HG03025 (cell line): ENCODE results near the gene KTN1.

ENCODE experiments used
- ATAC-seq: cut with Tn5 transposase; IDR thresholded peaks from one replicate; pipeline ENCODE4 v1.9.1; 2021; ENCODE audit warnings: mild to moderate bottlenecking, moderate library complexity; ENCODE audit not compliant: unreplicated experiment, low FRiP score

KTN1 gene

DNA sequence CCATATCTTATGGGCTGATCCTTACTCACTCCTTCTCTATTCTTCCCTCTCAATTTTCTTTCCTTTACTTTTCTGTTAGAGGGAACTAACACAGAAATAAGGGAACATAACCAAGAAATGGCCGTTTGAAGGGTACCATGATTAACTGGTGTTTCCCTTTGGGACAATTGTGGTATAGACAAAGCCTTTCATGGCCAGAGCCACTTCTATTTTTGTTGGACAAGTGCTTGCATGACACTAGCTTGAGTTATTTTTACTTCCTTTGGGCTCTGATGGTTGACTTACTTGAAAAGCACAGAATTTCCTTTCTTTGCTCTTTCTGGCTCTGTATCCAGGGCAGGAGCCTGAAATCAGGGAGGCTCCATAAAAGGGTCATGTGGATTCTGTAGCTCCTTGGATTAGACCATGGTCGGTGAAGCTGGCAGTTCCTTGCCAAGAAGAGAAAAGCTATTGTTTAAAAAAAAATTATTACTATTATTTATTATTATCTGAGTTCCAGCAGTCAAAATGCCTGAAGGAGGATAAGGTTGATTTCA, 130.6 kb downstream of the KTN1 start:
- no peak for ATAC-seq

DNA sequence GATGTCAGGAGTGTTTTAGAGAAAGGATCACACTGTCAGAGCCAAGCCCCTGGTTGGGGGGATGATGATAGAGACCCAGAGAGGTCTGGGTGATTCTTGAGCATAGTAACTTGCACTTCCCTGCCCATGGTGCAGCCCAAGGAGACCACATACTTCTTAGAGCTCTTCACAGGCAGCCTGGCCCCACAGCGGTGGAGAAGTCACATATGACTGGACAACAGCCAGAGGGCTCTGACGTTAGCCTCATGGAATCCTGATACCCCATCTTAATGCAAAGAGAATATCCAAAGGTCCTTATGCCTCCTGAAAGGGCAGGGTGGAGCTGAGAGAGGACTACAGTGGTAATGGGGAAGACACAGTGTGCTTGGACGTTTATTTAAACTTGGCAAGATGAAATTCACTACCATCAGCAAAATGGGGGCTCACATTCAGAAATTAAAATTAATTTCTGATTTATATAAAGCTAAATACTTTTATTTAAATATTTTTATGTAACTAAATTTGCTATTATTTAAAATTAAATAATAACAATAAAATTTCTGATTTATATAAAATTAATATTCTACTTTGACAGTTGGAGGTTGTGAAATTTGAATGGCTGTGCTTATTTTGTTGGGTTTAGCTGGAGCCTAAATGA, 131.3 kb downstream of the KTN1 start:
- ATAC-seq: no peak

DNA sequence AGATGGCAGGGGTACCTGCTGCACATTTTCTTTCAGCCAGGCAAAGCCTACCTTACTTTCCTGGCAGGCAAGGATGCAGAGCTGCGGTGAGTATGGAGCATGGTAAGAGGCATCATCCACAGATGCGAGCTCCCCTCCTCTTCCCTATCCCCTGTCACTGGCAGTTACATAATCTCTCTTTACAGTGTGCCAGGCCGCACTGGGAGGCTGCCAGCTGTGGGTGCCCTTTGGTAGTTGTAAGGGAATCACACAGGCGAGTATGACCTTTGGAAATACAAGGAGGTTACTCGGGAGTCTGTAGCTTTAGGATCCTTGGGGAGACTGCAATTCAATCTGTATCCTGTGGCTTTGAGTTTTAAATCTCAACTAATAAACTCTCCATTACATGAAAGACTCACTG, 132.5 kb downstream of the KTN1 start:
- no peak for ATAC-seq

DNA sequence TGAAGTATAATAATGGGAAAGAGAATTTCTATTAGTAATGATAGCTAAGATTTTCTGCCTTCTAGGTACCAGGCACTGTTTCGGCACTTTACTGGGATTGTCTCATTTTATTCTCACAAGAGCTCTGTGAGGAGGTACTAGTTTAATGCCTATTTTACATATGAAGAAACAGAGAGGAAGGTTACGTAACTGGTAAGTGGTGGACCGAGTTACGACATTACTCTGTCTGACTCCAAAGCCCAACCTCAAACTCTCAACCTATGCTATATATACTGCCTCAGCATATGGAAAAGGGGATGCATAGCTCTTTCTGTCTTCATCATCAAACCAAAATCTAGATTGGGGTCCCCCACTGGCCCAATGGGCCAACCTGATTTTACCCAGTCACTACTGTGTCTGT, 133.5 kb downstream of the KTN1 start:
- no peak for ATAC-seq

DNA sequence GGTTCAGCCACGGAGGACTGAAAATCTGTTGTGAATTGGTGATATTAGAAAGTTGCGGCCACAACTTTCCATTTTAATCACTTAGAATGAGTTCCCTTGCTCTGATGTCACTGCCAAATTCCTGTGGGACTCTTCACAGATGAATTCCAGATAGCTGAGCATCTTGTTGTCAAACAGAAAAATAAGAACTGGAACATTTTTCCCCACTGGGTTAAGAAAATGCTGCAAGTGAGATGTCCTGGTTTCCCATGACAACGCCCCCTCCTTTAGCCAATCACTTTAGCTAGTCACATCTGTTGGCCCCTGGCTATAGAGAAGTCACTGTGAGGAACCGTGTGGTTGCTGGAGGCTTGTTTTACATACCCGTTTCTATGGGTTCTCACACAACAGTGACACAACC, 135.9 kb downstream of the KTN1 start:
- peak; percentile 87 for ATAC-seq

DNA sequence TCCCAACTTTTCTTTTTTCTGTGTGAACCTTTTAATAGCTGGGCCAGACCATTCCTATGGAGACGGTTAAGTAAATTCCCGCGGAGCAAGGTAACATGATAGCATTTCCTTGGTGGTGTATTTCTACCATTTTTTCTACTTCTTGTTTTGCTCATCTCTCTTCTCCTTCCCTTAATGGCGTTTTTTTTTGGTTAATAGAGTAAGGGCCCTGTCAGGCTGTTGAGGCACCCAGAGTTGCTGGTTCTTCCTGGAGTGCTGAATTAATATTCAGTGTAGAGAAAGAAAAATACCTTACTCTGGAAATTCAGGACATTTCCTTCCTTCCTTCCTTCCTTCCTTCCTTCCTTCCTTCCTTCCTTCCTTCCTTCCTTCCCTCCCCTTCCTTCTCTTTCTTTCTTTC, 137.6 kb downstream of the KTN1 start:
- no peak for ATAC-seq

DNA sequence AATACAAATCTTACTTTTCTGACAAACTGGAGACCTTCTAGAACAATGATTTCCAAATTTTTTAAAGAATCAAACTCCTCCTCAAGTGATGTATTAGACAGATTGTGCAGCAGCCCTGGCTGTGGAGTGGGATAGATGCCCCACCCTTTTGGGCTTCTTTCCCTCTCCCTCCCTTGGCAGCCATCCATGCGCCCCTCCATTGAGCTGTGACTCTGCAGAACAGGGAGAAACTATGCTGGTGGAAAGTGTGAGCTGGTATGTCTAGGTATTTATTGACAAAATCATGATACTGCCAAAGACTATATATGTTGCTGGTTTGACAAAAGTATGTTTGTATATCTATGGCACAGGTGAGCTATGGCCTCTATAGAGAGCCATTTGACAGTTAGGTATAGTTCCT, 138.5 kb downstream of the KTN1 start:
- no peak for ATAC-seq

DNA sequence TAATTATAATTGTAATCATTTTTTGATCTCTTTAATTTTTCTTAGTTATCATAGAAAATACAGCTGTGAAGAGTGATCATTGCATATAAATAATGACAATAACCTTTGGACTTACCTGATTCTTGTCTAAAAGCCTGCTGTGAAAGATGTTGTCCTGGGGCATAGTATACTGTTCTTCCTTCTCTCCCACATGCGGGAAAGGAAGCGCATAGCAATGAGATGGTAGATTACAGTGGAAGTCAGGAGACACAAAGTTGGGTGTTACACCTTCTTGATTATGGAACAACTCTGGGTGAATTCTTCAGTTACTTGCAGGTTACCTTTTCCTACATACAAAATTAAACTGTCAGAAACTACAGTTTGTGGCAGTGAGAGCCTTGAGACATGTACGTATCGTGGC, 140.8 kb downstream of the KTN1 start:
- ATAC-seq: no peak

DNA sequence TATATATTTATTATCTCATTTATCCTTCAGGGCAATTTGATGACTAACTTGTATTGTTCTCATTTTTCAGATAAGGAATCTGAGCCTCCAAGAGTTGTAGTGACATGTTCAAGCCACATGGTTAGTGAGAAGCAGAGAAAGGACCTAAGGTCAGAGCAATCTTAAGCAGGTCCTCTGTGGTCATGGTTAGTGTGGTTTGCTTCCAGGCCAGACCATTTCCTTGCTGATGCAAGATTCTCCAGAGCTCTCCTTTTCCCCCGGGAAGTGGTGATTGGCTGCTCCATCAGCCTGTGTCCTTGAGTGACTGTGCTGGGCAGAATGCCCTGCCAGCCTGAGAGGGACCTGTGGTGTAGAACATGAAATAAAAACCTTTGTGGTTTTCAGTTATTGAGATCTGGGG, 141.3 kb downstream of the KTN1 start:
- no peak for ATAC-seq

DNA sequence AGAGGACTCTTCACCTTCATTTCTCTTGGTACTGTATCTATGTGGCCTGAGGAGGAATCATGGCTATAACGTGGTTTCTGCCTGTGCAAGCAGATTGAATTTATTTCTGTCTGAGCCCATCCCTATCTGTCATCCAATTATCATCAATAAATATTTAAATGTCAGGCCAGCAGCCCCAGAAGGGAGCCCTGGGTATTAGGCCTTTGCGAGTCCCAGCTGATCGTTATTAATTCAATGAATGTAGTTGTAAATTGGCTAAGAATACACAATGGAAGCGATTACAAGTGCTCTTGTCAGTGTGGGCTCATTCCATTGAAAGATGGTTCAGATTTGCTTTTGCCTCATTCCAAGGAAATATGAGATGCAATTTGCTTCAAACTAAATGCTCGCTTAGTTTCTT, 142.0 kb downstream of the KTN1 start:
- ATAC-seq: no peak

DNA sequence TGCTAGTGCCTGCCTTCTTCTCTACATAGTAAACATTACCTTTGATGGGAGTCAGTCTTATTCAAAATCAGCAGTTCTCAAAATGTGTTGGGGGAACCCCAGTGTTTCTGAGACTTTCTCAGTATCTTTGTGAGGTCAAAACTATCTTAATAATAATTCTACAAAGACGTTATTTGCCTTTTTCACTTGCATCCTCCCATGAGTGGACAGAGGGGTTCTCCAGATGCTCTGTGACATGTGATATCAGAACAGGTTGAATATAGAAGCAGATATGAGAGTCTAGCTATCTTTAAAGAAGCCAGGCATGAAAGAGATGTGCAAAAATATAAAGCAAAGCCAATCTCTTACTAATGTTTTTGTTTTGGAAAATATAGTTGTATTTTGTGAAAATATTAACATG, 144.7 kb downstream of the KTN1 start:
- no peak for ATAC-seq

DNA sequence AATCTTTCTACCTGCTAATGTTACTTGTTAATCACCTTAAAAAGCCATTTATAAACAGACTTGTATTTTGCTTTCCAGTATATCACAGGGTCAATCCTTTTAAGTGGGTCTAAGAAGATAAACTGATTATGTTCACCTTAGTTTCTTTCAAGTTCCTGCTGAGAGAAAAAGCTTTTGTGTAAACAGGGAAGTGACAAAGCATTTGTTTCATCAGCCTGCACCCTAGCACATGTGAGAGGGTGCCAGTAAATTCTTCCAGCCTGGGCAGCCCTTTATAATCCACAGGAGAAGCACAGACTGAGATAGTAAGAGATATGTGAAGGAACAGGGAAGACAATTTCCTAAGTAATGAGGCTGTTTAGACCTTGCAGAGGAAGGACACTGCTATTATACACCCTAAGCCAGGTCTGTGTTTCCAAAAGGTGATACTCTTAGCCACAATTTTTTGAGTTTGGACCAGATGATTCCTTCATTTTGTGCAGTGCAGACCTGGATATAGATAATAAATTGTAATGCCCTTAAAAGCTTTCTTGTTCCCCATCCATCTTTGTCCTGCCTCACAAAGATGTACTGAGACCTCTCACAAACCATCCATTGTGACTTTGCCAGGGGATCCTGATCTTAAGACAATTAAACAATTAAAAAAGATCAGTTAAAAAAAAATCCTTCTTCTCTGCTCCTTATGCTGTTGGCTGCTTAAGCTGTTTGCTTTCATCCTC, 150.7 kb downstream of the KTN1 start:
- ATAC-seq: no peak

DNA sequence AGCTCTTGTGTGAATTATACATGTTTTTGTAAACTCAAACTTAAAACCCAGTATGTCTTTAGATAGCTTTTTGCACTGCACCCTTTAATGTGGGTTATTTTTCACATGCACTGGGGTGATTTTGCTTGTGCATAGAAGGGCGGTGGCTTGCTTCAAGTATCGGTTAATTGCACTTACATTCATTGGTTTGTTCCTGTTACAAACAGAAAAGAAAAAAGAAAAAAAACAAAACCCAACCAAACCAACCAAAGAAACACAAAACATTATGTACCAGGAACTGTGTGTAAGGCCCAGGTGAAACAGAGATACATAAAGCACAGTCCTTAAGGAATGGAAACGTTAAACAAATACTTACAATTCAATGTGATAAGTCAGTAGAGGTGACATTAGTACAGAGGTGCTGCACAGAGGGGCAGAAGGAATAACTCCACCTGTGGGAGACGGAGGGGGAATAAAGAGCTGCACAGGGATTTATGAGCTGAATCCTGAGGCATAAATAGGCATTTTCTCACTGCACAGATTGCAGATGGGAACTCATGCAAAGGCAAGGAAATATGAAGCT, 151.4 kb downstream of the KTN1 start:
- ATAC-seq: no peak

DNA sequence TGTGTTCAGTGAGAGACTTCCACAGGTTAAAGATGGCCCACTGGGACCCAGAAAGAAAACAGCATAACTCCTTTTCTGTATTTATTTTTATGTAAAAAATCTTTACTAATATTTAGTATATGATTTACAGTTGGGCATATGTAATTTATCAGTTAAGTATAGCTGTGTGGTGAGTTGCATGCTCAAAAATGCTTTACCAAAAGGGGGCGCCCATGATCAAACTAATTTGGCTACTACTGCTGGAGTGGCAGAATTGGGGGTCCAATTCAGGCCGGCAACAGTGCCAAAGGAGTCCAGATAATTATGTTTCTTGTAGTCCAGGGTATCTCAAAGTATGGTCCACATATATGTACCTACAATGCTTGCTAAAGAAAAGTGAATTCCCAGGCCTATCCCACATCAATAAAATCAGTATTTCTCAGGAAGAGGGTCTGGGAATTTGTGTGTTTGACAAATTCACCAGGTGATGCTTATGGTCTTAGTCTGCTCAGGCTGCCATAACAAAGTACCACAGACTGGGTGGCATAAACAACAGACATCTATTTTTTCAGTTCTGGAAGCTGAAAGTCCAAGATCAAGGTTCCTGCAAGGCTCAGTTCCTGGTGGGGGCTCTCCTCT, 152.0 kb downstream of the KTN1 start:
- no peak for ATAC-seq

DNA sequence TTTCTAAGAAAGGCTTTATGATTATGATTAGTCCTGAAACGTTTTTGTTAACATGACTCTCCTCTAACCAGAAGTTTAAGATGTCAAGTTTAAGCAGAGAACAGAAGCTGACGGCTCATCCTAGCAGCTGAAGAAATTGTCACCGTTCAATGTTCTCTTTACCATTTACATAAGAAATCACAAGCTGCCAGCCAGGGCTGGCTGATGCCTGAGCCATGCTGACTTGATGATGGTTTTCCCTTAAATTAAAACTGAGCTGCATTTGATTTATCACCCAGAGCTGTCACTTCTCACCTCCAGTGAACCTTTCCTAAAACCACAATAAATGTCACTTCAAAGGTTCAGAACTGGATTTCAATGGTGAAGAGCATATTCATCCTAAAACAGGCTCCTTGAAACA, 153.6 kb downstream of the KTN1 start:
- no peak for ATAC-seq
